Liver (tissue), 2 donors: ENCODE data around the gene CYP39A1.

Experiments
- TF ChIP-seq, protein P1 (sequence below): fragments of 150-350 bp; IDR thresholded peaks from 2 replicates; pipeline ENCODE4 v1.5.1; 2017; ENCODE audit warnings: improper control_type of control experiment, low read depth, low read length; ENCODE audit not compliant: missing input control
- TF ChIP-seq, protein P2 (sequence below): IDR thresholded peaks from 2 replicates; pipeline ENCODE4 v1.6.1; 2016; ENCODE audit warnings: antibody characterized with exemption, mild to moderate bottlenecking
- donor health status: healthy.

DNA sequence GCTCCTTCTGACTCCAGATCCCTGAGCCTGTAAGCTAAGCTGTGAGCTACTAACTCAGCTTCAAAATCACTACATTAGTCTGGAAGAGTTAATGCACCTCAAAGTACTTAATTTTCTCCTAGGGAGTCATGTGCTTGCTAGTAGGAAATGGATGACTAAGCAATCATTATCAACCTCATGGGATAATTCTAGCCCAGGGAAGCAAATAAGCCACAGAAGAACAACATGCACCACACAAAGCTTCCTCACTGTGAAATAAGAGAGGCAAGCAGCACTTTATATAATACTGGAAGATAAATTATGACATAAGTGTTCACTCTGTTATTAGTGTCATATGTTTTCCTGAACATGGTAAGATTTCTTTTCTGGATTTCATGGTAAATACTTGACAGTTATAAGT is 103.5 kb downstream of the CYP39A1 start:
- TF ChIP-seq, protein P1, sequence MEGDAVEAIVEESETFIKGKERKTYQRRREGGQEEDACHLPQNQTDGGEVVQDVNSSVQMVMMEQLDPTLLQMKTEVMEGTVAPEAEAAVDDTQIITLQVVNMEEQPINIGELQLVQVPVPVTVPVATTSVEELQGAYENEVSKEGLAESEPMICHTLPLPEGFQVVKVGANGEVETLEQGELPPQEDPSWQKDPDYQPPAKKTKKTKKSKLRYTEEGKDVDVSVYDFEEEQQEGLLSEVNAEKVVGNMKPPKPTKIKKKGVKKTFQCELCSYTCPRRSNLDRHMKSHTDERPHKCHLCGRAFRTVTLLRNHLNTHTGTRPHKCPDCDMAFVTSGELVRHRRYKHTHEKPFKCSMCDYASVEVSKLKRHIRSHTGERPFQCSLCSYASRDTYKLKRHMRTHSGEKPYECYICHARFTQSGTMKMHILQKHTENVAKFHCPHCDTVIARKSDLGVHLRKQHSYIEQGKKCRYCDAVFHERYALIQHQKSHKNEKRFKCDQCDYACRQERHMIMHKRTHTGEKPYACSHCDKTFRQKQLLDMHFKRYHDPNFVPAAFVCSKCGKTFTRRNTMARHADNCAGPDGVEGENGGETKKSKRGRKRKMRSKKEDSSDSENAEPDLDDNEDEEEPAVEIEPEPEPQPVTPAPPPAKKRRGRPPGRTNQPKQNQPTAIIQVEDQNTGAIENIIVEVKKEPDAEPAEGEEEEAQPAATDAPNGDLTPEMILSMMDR, result no peak
- TF ChIP-seq, protein P2, sequence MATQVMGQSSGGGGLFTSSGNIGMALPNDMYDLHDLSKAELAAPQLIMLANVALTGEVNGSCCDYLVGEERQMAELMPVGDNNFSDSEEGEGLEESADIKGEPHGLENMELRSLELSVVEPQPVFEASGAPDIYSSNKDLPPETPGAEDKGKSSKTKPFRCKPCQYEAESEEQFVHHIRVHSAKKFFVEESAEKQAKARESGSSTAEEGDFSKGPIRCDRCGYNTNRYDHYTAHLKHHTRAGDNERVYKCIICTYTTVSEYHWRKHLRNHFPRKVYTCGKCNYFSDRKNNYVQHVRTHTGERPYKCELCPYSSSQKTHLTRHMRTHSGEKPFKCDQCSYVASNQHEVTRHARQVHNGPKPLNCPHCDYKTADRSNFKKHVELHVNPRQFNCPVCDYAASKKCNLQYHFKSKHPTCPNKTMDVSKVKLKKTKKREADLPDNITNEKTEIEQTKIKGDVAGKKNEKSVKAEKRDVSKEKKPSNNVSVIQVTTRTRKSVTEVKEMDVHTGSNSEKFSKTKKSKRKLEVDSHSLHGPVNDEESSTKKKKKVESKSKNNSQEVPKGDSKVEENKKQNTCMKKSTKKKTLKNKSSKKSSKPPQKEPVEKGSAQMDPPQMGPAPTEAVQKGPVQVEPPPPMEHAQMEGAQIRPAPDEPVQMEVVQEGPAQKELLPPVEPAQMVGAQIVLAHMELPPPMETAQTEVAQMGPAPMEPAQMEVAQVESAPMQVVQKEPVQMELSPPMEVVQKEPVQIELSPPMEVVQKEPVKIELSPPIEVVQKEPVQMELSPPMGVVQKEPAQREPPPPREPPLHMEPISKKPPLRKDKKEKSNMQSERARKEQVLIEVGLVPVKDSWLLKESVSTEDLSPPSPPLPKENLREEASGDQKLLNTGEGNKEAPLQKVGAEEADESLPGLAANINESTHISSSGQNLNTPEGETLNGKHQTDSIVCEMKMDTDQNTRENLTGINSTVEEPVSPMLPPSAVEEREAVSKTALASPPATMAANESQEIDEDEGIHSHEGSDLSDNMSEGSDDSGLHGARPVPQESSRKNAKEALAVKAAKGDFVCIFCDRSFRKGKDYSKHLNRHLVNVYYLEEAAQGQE, result no peak
